Activated T-helper 17 cell treated with anti-CD3 and anti-CD28 coated beads, Interleukin-2, amount 50 U/mL, for 72 hours (primary cell): Measurements from ENCODE around the gene HPS4. TPM values are rescaled to one million over a fixed set of nuclear protein-coding genes. Genes with fewer than 3 reads are reported as not detected.

Experiments used
- ATAC-seq: fragments of 150-1000 bp; cut with Tn5 transposase; replicated peaks from 2 replicates; pipeline ENCODE4 v1.10.0; 2021; ENCODE audit warnings: mild to moderate bottlenecking, moderate library complexity
- H3K27ac Mint-ChIP-seq: one replicate; pipeline ENCODE4 v1.8.0; 2022; ENCODE audit warnings: mixed read lengths
- H3K27me3 Mint-ChIP-seq: one replicate; pipeline ENCODE4 v1.8.0; 2022; ENCODE audit warnings: mixed read lengths
- H3K36me3 Mint-ChIP-seq: one replicate; pipeline ENCODE4 v1.8.0; 2022; ENCODE audit warnings: low read depth, mild to moderate bottlenecking, mixed read lengths
- H3K4me1 Mint-ChIP-seq: one replicate; pipeline ENCODE4 v1.8.0; 2022; ENCODE audit warnings: mixed read lengths
- H3K4me3 Mint-ChIP-seq: one replicate; pipeline ENCODE4 v1.8.0; 2022; ENCODE audit warnings: mild to moderate bottlenecking, mixed read lengths
- H3K9me3 Mint-ChIP-seq: one replicate; pipeline ENCODE4 v1.8.0; 2022; ENCODE audit warnings: mixed read lengths
- total RNA-seq, 2 donors: library from RNA; stranded (reverse); gene quantifications; one replicate each; pipeline ENCODE4 v1.2.3, GENCODE V29; 2022

The HPS4 gene
- total RNA-seq, 2 donors from 2014 or later = 36.4 to 56.3 TPM

DNA sequence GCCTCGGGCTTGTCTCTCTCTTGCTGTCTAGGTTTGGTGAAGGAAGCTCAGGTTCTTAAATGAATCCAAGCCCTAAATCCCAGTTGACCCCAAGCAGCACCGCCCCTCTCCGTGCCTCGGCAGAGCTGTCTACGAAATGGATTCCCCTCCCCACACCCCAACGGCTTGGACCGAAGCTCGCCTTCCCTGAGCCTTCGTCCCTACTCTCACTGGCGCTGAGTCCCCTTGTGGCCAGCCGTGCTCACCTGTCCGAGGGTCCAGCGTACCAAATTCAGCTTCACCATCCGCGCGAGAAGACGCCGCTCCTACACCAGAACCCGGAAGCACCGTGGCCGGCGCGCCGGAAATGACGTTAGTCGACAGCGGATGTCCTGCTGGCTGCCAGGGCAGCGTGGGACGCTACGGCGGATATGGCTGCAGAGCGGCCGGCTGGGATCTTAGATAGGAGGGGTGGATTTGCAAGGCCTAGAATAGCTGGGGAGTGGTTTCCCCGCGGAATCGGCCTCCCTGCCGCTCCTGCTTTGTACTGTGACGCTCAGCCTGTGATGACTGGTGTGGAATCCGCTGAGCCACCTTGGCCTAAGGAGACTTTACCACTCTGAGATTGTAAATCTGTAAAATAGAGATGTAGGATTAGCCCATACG, 28.7 kb upstream of the HPS4 start, which contains the start of gene TFIP11:
TSS of gene TFIP11 (minus strand) at position 325 of the 645 bp plus-strand sequence. CDS start 2,201 bp downstream, outside the sequence.
- peaks cover 50% of the 10 kb centered on the region for H3K36me3 Mint-ChIP-seq
- peaks cover 27% of the 10 kb centered on the region for H3K4me1 Mint-ChIP-seq
- peak within 1 kb of the TSS; percentile 95 for H3K27ac Mint-ChIP-seq
- peak within 1 kb of the TSS; percentile 95 for H3K4me3 Mint-ChIP-seq
- peak; percentile 100 for ATAC-seq
- H3K9me3 Mint-ChIP-seq = no peaks in the 10 kb centered on the region
- H3K27me3 Mint-ChIP-seq = no peaks in the 10 kb centered on the region

DNA sequence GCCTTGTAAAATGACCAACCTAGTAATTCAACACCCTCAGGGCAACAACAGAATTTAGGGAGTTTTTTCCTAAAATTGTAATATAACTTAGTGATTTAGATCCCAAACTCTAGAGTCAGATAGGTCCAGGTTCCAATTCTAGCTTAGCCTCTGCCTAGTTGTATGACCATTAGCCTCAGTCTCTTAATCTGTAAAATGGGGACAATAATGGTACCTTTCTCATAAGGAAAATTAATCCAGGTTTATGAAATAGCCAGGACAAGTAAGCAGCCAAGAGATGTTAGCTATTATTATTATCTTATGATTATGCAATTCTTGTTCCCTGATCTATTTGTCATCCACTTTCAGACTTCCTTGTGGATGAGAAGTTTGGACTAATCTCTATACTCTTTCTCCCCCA, 24.6 kb upstream of the HPS4 start:
- peaks cover 90% of the 10 kb centered on the region for H3K36me3 Mint-ChIP-seq
- no peaks in the 10 kb centered on the region for H3K27me3 Mint-ChIP-seq
- H3K9me3 Mint-ChIP-seq = no peaks in the 10 kb centered on the region
- H3K4me1 Mint-ChIP-seq = peaks cover 25% of the 10 kb centered on the region
- no peak overlapping the region for H3K27ac Mint-ChIP-seq
- no peak overlapping the region for H3K4me3 Mint-ChIP-seq
- no peak for ATAC-seq

DNA sequence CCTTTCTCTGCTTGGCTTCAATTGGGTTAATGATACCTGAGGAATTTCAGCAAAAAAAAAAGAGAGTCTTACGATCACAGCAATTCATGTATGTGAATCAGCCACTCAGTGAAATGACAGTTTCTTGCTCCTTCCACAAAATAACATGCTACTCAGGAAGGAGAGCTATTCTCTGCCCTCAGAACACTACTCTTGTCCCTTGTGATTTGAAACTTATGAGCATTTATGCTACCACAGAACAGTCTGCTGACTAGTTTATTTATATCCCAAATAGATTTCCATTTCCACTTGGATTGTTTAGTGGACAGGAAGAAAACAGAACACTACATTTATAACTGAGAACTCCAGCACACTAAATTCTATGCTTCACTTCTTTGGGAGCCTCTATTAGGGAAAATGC, 20.2 kb upstream of the HPS4 start:
- peaks cover 98% of the 10 kb centered on the region for H3K36me3 Mint-ChIP-seq
- H3K27ac Mint-ChIP-seq = peak overlapping the region; percentile 90
- H3K4me3 Mint-ChIP-seq = peak overlapping the region; percentile 44
- H3K4me1 Mint-ChIP-seq = peaks cover 17% of the 10 kb centered on the region
- ATAC-seq = no peak
- H3K27me3 Mint-ChIP-seq = no peaks in the 10 kb centered on the region
- no peaks in the 10 kb centered on the region for H3K9me3 Mint-ChIP-seq

DNA sequence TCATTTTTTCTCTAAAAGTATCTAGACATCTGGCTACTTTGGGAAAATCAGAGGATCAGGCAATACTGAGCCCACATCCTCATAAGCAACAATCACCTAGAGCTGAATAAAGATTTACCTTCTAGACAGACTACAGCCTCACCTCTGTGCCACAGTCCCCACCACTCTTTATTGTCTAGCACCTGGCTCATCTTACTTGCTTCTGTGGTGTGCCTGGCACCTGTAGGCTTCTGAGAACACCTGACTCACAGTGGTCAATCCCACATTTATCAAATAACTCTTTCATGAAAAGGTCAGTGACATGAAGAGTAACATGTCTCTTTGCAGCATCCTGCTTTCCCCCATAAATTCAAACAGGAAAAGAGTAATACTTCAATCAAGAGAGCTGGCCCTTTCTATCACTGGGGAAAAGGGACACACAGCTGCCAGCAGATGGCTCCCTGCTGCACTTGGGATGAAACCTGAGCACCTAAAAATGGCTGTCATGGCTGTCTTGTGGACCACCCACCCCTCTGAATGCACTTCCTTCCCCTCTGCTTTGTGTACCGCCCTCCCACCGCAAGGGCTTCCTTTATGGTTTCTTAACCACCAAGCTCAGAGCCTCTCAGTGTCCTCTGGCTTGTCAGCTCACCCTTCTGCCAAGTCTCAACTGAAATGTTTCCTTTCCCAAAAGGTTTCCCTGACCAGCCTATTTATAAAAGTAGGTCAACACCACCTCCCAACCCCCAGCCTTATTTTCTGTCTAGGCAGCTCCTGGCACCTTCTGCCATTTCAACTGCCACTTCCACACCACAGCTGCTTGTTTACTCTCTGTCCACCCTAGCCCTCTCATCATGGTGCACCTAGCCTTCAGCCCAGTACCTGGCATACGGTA, 19.3 kb upstream of the HPS4 start:
- H3K9me3 Mint-ChIP-seq = no peaks in the 10 kb centered on the region
- H3K27ac Mint-ChIP-seq = peak overlapping the region; percentile 90
- ATAC-seq = peak; percentile 79
- H3K4me1 Mint-ChIP-seq = peaks cover 17% of the 10 kb centered on the region
- peaks cover 98% of the 10 kb centered on the region for H3K36me3 Mint-ChIP-seq
- peak overlapping the region; percentile 44 for H3K4me3 Mint-ChIP-seq
- no peaks in the 10 kb centered on the region for H3K27me3 Mint-ChIP-seq

DNA sequence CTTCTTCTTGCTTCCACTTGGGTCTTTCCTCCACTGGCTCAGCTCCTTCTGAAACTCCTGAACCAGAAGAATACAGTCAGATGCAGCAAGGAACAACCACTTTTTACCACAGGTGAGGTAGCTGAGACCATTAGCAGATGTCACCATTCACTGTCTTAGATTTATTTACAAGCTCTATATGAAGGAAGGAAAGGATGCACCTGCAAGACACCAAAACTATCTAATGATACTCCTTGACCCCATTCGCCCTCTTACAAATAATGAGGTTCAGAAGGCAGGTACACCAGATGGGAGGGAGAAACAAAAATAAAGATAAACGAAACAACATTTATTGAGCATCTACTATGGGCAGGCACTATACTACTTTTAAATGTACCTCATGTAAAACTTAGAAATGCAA, 18.4 kb upstream of the HPS4 start:
- Mint-ChIP-seq H3K27me3 (no peaks in the 10 kb centered on the region), H3K9me3 (no peaks in the 10 kb centered on the region), H3K27ac (no peak overlapping the region), H3K4me1 (peaks cover 17% of the 10 kb centered on the region), H3K36me3 (peaks cover 98% of the 10 kb centered on the region), H3K4me3 (no peak overlapping the region)
- no peak for ATAC-seq

DNA sequence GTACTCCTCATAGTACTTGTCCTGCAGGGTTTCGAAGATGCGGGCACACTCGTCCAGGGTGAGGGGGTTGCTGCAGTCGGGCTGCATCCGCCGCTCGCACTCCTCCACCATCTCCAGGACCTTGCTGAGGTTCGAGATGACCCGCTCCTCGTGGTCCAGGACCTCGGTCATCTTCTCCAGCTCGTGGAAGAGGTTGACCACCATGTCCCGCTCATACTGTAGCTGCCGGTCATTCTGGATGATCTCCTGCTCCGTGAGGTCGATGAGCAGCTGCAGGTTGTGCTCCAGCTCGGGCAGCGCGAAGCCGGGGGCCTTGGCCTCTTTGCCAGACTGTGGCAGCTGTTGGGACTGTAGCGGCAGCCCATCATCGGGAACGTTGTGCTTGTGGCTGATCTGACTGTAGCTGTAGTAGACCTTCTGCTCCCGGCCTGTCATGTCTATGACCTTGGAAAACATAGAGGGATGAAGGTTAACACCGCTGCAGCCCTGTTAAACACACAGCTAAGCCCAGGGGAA, 15.7 kb upstream of the HPS4 start:
- peaks cover 98% of the 10 kb centered on the region for H3K36me3 Mint-ChIP-seq
- H3K27ac Mint-ChIP-seq = peak overlapping the region; percentile 14
- no peak for ATAC-seq
- no peaks in the 10 kb centered on the region for H3K9me3 Mint-ChIP-seq
- no peaks in the 10 kb centered on the region for H3K27me3 Mint-ChIP-seq
- H3K4me3 Mint-ChIP-seq = no peak overlapping the region
- H3K4me1 Mint-ChIP-seq = peaks cover 17% of the 10 kb centered on the region

DNA sequence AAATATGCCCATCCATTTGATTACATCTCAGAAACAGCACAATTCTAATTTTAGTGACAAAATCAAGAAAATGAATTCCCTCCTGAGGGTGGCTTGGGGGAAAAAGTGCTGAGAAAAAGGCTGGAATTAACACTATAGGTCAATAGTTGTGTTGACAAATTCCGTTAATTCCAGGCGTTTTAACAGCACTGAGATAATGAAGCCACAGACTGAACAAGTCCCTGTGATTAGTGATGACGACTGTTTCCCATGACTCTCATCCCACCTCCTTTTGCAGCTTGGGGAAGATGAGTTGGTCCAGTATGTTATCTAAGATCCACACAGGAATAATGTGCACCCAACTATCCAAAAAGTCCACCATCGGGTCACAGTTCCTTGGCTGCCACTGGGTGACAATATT, 12.9 kb upstream of the HPS4 start:
- Mint-ChIP-seq H3K27ac (no peak overlapping the region), H3K36me3 (peaks cover 98% of the 10 kb centered on the region), H3K4me1 (no peaks in the 10 kb centered on the region), H3K27me3 (no peaks in the 10 kb centered on the region), H3K4me3 (no peak overlapping the region), H3K9me3 (no peaks in the 10 kb centered on the region)
- no peak for ATAC-seq

DNA sequence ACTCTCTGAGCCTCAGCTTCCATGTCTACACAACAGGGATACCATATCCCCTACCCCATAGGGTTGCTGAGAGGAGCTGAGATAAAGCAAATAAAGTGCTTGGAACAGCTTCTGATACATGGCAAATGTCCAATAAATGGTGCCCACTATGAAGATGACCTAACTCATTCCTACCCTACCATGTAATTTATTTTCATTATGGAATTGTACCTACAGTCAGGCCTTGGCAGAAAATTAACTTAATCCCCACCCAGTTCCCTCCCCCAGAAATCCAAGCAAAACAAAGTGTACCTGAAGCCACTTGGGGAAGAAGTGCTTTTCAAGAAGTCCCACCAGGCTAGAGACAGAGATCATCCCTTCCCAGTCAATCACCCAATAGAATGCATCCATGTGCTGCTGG, 10.9 kb upstream of the HPS4 start:
- peaks cover 99% of the 10 kb centered on the region for H3K36me3 Mint-ChIP-seq
- no peaks in the 10 kb centered on the region for H3K27me3 Mint-ChIP-seq
- ATAC-seq = no peak
- H3K9me3 Mint-ChIP-seq = no peaks in the 10 kb centered on the region
- no peak overlapping the region for H3K27ac Mint-ChIP-seq
- H3K4me3 Mint-ChIP-seq = no peak overlapping the region
- no peaks in the 10 kb centered on the region for H3K4me1 Mint-ChIP-seq

DNA sequence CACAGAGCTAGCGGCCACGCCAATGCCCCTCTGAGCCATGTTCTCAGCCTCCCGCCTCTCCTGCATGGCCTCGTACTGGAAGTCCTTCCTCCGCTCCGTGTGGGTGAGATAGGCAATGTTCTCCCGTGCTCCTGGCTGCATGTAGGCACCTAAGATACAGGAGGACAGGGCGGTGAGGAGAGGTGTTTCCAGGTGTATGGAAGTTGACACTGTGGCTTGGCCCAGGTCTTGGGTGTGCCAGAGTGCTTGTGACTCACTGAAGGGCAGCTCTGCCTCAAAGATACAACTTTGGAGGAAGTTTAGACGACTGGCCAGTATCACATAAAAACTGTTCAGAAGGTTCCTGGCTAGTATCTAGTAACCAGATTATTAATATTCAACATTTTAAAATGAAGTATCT, 8.6 kb upstream of the HPS4 start:
- H3K36me3 Mint-ChIP-seq = peaks cover 99% of the 10 kb centered on the region
- no peaks in the 10 kb centered on the region for H3K4me1 Mint-ChIP-seq
- no peaks in the 10 kb centered on the region for H3K27me3 Mint-ChIP-seq
- no peak for ATAC-seq
- H3K9me3 Mint-ChIP-seq = no peaks in the 10 kb centered on the region
- no peak overlapping the region for H3K4me3 Mint-ChIP-seq
- H3K27ac Mint-ChIP-seq = no peak overlapping the region

DNA sequence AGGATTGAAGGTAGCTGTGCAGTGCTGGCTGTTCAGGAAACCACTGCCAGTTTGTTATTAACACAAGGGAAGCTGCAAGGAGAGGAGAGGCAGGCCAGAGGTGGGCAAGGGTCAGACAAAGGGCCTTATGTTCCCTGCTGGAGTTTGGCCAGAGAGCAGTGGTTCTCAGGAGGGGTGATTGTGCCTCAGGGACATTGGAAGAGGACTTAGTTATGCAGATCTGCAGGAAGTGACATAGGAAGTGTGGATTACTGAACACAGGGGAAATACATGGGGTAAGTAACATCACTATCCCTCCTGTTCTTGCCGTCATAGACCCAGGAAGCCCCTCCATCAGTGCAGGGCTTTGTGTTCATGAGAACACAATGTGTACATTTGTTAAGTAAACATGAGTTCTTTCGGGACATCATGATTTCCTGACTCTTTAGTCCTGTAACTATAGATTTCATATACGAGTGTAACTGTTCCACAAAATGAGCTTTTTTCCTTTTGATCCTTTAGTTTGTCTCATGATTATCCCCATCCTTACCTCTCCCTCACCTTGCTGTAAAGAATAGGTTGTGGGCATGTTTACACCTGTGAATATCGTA, 6.0 kb upstream of the HPS4 start:
- no peaks in the 10 kb centered on the region for H3K27me3 Mint-ChIP-seq
- H3K9me3 Mint-ChIP-seq = no peaks in the 10 kb centered on the region
- no peak for ATAC-seq
- peak overlapping the region; percentile 61 for H3K27ac Mint-ChIP-seq
- H3K4me1 Mint-ChIP-seq = peaks cover 15% of the 10 kb centered on the region
- no peak overlapping the region for H3K4me3 Mint-ChIP-seq
- H3K36me3 Mint-ChIP-seq = peaks cover 94% of the 10 kb centered on the region

DNA sequence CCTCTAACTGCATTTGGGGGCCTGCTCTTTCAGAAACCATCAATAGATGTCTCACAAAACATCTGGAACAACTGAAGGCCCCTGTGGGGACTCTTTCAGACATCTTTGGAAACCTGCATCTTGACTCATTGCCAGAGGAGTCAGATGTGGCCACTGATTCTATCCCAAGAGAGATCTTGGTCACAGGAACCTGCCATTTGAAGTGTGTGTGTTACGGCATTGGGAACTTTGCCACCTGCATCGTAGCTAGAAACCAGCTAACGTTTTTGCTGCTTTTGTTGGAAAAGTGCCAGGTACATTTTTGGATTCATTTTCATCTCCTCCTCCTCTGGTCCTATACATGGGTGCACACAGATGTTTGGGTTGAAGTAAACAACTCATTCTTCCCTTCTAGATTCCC, 4.4 kb upstream of the HPS4 start:
- H3K36me3 Mint-ChIP-seq = peaks cover 79% of the 10 kb centered on the region
- peak overlapping the region; percentile 22 for H3K27ac Mint-ChIP-seq
- H3K4me3 Mint-ChIP-seq = no peak overlapping the region
- ATAC-seq = no peak
- H3K9me3 Mint-ChIP-seq = no peaks in the 10 kb centered on the region
- peaks cover 15% of the 10 kb centered on the region for H3K4me1 Mint-ChIP-seq
- no peaks in the 10 kb centered on the region for H3K27me3 Mint-ChIP-seq

DNA sequence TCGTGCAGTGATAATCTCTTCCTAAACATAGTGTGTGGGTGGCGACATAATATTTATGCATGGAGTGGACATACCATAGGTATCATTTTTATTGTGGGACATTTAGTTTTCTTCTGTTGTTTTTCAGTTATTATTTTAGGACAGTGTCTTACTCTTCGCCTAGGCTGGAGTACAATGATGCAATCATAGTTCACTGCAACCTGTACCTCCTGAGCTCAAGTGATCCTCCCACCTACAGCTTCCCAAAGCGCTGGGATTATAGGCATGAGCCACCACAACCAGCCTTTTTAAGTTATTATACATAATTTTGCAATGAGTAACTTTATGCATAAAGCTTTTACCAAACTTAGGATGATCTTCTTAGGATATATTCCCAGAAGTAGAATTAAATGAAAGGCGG, 2.8 kb upstream of the HPS4 start:
- H3K4me3 Mint-ChIP-seq = peak overlapping the region; percentile 91
- peak overlapping the region; percentile 45 for H3K27ac Mint-ChIP-seq
- ATAC-seq = no peak
- peaks cover 68% of the 10 kb centered on the region for H3K36me3 Mint-ChIP-seq
- no peaks in the 10 kb centered on the region for H3K9me3 Mint-ChIP-seq
- no peaks in the 10 kb centered on the region for H3K27me3 Mint-ChIP-seq
- H3K4me1 Mint-ChIP-seq = peaks cover 30% of the 10 kb centered on the region

DNA sequence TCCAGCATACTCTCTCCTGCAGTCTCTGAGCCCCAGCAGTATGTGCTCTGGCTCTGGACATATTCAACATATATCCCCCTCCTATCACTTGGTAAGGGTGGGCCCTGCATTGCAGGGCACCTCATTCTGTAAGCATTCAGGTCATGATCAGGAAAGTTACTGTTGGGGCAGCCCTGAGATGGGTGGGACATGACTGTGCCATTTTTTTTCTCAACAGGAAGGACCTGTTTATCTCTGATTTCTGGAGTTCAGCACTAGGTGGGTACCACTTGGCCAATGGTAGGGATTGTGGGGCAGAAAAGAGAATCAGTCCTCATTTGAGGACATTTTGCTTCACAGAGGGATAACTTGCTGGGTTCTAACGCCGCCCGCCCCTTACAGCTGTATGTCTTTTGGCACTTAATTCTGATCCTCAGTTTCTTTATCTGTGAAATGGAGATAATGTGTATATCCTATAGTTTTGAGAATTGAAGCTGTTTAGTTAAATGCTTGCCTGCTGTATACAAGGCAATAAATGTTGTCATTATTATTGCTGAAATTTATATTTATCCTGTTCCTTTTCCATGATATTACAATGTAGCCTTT, 2.3 kb upstream of the HPS4 start:
- ATAC-seq = no peak

DNA sequence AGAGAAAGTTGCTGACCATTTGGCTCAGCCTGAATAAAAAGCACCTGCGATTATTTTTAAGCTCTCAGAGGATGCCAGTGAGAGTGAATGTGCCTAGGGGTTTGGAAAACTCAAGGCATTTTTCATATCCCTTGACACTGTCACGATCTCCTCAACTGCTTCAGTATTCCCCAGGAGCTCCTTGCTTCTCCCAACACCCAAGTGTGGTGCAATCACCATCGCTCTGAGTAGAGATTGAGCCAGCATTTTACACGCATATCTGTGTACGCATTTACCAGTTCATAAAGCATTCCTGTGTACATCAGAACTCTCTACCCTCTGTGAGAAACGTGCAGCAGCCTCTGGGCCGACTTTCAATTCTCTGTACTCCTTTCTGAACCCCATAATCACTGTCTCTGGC, 1.4 kb upstream of the HPS4 start:
- ATAC-seq = no peak
- peak overlapping the region; percentile 91 for H3K4me3 Mint-ChIP-seq
- H3K9me3 Mint-ChIP-seq = no peaks in the 10 kb centered on the region
- peaks cover 37% of the 10 kb centered on the region for H3K4me1 Mint-ChIP-seq
- H3K36me3 Mint-ChIP-seq = peaks cover 62% of the 10 kb centered on the region
- no peaks in the 10 kb centered on the region for H3K27me3 Mint-ChIP-seq
- peak overlapping the region; percentile 45 for H3K27ac Mint-ChIP-seq

More for the DNA sequence above, 2.3 kb upstream of the HPS4 start:
- Mint-ChIP-seq H3K36me3 (peaks cover 68% of the 10 kb centered on the region), H3K4me1 (peaks cover 35% of the 10 kb centered on the region), H3K27me3 (no peaks in the 10 kb centered on the region), H3K4me3 (peak overlapping the region; percentile 91), H3K9me3 (no peaks in the 10 kb centered on the region), H3K27ac (peak overlapping the region; percentile 45)
